A673 (cell line): Measurements from ENCODE around the gene FAM13C.

ENCODE experiments used
- EZH2 ChIP-seq: fragments of 200-600 bp; sonication (generic); IDR thresholded peaks from 2 replicates; pipeline ENCODE4 v1.6.1; 2017; ENCODE audit warnings: borderline replicate concordance, low read depth, mild to moderate bottlenecking, mixed read lengths, antibody characterized with exemption, low read length; ENCODE audit not compliant: poor library complexity, severe bottlenecking
- TF ChIP-seq, protein P1 (sequence below): fragments of 300-800, 200-600 bp; sonication (generic); conservative IDR thresholded peaks from 2 replicates; pipeline ENCODE4 v1.5.1; 2017; ENCODE audit warnings: low read depth, mild to moderate bottlenecking, antibody characterized with exemption, low read length, moderate library complexity, mixed read lengths

DNA sequence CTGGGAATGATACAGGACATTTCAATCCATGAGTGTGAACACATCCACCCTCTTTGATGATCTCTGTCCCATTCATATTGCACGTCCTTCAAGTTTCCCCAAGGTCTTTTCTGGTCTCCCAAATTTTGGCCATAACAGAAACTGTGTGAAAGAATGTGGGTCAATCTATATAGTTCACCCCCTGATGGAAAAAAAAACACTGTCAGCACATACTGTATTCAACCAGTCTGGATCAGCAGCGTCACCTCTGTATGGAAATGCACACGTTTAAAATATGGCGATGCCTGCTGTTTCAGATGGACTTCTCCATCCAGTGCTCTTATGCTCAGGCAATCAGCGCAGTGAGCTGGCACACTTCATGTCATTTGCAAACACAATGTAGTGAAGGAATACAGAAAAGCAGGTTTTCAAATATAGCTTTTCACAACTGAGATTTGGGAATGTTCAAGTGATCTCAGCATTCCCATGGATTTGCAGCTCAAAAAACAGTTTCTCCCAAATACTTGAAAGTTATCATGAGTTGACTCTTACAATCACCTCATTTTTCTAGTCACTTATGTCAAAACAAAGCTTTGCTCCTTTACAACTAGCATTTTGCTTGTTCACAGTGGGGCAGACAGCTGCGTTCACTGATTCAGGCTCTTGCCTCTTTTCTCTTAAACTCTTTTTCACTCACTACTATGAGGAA is 61.1 kb downstream of the FAM13C start:
- TF ChIP-seq, protein P1, sequence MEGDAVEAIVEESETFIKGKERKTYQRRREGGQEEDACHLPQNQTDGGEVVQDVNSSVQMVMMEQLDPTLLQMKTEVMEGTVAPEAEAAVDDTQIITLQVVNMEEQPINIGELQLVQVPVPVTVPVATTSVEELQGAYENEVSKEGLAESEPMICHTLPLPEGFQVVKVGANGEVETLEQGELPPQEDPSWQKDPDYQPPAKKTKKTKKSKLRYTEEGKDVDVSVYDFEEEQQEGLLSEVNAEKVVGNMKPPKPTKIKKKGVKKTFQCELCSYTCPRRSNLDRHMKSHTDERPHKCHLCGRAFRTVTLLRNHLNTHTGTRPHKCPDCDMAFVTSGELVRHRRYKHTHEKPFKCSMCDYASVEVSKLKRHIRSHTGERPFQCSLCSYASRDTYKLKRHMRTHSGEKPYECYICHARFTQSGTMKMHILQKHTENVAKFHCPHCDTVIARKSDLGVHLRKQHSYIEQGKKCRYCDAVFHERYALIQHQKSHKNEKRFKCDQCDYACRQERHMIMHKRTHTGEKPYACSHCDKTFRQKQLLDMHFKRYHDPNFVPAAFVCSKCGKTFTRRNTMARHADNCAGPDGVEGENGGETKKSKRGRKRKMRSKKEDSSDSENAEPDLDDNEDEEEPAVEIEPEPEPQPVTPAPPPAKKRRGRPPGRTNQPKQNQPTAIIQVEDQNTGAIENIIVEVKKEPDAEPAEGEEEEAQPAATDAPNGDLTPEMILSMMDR: no peak
- TF ChIP-seq EZH2: no peak
